SK-N-SH treated with all-trans-retinoic acid at 6 μM for 48 hours (cell line): Measurements from ENCODE around the gene DLG5.

Source experiments
- ARNTL ChIP-seq: fragments of 450-650 bp; formaldehyde crosslinking; IDR thresholded peaks from 2 replicates; pipeline ENCODE4 v1.5.0; 2020; ENCODE audit warnings: low read depth, mild to moderate bottlenecking, moderate library complexity, borderline replicate concordance
- BACH2 ChIP-seq: fragments of 250-450 bp; sonication (Bioruptor Pico); IDR thresholded peaks from 2 replicates; pipeline ENCODE4 v1.9.0; 2021; ENCODE audit warnings: mild to moderate bottlenecking, borderline replicate concordance
- CREB5 ChIP-seq: fragments of 250-450 bp; sonication (Bioruptor Pico); IDR thresholded peaks from 2 replicates; pipeline ENCODE4 v1.5.1; 2020; ENCODE audit warnings: low read depth, mild to moderate bottlenecking, moderate library complexity
- CSDC2 ChIP-seq: fragments of 250-450 bp; sonication (Bioruptor Pico); IDR thresholded peaks from 2 replicates; pipeline ENCODE4 v1.5.0; 2020; ENCODE audit warnings: mild to moderate bottlenecking, moderate library complexity
- CSRNP3 ChIP-seq: fragments of 250-450 bp; sonication (Bioruptor Pico); IDR thresholded peaks from 2 replicates; pipeline ENCODE4 v1.5.1; 2021; ENCODE audit warnings: mild to moderate bottlenecking, moderate library complexity
- ESRRG ChIP-seq: fragments of 250-450 bp; sonication (Bioruptor Pico); IDR thresholded peaks from 2 replicates; pipeline ENCODE4 v1.6.1; 2021; ENCODE audit warnings: mild to moderate bottlenecking
- OSR1 ChIP-seq: fragments of 250-450 bp; sonication (Bioruptor Pico); IDR thresholded peaks from 2 replicates; pipeline ENCODE4 v1.8.0; 2022; ENCODE audit warnings: moderate library complexity, mild to moderate bottlenecking, inconsistent platforms
- TOX ChIP-seq: fragments of 250-450 bp; sonication (Bioruptor Pico); IDR thresholded peaks from 2 replicates; pipeline ENCODE4 v1.8.0; 2021; ENCODE audit warnings: mild to moderate bottlenecking, moderate library complexity, borderline replicate concordance
- ZNF565 ChIP-seq: fragments of 450-650 bp; formaldehyde crosslinking; conservative IDR thresholded peaks from 2 replicates; pipeline ENCODE4 v1.5.0; 2020; ENCODE audit warnings: low read depth, mild to moderate bottlenecking, moderate library complexity
- ZNF70 ChIP-seq: fragments of 450-650 bp; formaldehyde crosslinking; IDR thresholded peaks from 2 replicates; pipeline ENCODE4 v1.5.0; 2020; ENCODE audit warnings: mild to moderate bottlenecking, moderate library complexity

- TF ChIP-seq BACH2 (CRISPR knock-in tag): no peak
- no peak for TF ChIP-seq ARNTL
- no peak for TF ChIP-seq ZNF565
- TF ChIP-seq CSRNP3 (CRISPR knock-in tag): no peak
- no peak for TF ChIP-seq ESRRG (CRISPR knock-in tag)
- TF ChIP-seq CREB5: no peak
- no peak for TF ChIP-seq ZNF70 (CRISPR knock-in tag)
- no peak for TF ChIP-seq OSR1 (CRISPR knock-in tag)
- TF ChIP-seq TOX (CRISPR knock-in tag): no peak
- TF ChIP-seq CSDC2 (CRISPR knock-in tag): no peak
These were observed 64.0 kb downstream of the DLG5 start for GRCh38 chr10:77862595-77862994.
